WI38 (cell line): ENCODE results near the gene PBXIP1.

Experiments used
- H3K4me3 ChIP-seq: 2 replicates; pipeline ENCODE4 v1.5.1; 2011; ENCODE audit warnings: low read depth, mild to moderate bottlenecking, control low read depth, low read length
- TF ChIP-seq, protein P1 (sequence below): IDR thresholded peaks from 2 replicates; pipeline ENCODE4 v1.5.1; 2012; ENCODE audit warnings: low read depth, mild to moderate bottlenecking, control low read depth, low read length

PBXIP1 gene

DNA sequence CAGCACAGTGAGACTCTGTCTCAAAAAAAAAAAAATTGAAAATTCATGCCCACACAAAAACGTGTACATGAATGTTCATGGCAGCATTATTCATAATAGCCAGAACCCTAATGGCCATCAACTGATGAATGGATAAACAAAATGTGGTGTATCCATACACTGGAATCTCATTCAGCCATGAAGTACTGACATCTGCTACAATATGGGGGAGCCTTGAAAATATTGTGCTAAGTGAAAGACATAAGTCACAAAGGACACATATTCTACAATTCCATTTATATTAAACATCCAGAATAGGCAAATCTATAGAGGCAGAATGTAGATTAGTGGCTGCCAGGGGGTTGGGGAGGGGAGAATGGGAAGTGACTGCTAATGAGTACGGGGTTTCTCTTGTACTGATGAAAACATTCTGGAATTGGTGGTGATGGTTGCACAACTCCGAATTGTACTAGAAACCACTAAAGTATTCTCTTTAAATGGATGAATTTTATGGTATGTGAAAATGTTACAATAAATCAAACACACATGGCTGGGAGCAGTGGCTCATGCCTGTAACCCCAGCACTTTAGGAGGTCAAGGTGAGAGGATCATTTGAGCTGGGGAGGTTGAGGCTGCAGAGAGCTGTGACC, 52.8 kb downstream of the PBXIP1 start:
- TF ChIP-seq, protein P1, sequence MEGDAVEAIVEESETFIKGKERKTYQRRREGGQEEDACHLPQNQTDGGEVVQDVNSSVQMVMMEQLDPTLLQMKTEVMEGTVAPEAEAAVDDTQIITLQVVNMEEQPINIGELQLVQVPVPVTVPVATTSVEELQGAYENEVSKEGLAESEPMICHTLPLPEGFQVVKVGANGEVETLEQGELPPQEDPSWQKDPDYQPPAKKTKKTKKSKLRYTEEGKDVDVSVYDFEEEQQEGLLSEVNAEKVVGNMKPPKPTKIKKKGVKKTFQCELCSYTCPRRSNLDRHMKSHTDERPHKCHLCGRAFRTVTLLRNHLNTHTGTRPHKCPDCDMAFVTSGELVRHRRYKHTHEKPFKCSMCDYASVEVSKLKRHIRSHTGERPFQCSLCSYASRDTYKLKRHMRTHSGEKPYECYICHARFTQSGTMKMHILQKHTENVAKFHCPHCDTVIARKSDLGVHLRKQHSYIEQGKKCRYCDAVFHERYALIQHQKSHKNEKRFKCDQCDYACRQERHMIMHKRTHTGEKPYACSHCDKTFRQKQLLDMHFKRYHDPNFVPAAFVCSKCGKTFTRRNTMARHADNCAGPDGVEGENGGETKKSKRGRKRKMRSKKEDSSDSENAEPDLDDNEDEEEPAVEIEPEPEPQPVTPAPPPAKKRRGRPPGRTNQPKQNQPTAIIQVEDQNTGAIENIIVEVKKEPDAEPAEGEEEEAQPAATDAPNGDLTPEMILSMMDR, result no peak
- H3K4me3 ChIP-seq, result no peak overlapping the region

DNA sequence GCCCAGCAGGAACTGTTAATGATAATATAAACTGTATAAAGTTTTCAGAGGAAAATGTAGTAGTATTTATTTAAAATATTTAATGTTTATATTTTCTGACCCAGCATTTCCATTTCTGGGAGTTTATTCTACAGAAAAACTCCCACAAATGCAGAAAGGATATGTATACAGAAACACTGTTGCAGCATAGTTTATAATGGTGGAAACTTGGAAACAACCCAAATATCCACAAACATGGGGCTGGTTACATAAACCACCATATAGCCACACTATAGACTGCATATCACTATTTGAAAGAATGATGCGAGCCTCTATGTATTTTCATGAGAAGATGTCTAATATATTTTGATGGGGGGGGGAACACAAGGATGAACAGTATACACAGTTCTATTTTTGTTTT, 54.3 kb downstream of the PBXIP1 start:
- H3K4me3 ChIP-seq, result no peak overlapping the region
- TF ChIP-seq, protein P1, result no peak

DNA sequence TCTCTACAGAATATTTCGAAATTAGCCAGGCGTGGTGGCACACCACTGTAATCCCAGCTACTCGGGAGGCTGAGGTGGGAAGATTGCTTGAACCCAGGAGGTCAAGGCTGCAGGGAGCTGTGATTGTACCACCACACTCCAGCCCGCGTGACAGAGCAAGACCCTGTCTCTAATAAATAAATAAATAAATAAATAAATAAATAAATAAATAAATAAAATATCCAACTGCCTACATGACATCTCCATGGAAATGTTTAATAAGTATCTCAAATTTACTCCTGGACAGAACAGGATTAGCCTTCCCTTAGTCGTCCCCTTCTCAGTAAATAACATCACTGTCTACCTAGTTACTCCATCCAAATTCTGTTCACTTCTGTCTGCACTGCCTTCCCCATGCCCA, 56.9 kb downstream of the PBXIP1 start:
- TF ChIP-seq, protein P1, result no peak

DNA sequence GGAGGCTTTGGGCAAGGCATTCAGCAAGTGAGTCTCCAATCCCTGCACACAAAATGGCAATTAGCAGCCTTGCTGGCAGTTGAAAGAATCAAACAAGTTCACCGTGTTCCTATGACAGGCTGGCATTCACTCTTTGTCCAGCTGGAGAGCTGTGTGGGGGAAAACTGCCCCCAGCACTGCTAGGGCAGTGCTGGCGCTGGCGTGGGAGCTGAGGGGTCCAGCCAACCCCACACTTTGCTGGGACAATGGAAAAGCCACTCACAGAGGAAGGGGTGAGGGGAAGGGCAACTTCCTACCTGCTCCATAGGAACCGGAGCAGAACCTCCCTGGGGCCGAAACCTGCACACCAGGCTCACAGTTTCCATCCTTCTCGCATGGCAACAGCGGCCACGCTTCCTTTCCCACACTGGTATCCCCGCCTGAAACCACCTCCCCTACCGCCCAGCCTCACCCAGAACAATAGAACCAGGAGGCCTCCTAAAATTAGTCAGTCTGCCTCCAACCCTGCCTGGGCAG, 59.1 kb downstream of the PBXIP1 start:
- TF ChIP-seq, protein P1, result no peak
- no peak overlapping the region for H3K4me3 ChIP-seq

More for the DNA sequence above, 56.9 kb downstream of the PBXIP1 start:
- H3K4me3 ChIP-seq, result no peak overlapping the region

DNA sequence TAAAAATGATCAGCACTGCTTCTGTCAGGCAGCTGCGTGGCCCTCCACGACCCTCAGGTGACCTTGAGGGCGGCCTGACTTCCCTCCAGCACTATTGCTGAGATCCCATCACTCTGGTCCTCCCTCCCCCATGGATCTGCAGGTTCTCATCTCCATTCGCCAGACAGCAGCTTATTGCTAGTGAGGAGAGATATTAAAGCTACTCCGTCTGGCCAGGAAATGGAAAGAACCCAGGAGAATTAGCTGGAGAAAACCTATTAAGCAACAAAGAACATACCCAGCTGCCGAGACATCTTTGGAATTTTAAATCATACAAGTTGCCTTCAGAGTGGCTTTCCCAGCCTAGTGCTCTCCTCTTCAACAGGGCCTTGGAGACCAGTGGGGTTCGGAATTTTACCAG, 60.1 kb downstream of the PBXIP1 start:
- TF ChIP-seq, protein P1, result no peak
- no peak overlapping the region for H3K4me3 ChIP-seq
